22Rv1 (cell line): ENCODE measurements around the gene FAM184B.

Experiments
- ZFX ChIP-seq: fragments of 450-650 bp; IDR thresholded peaks from 2 replicates; pipeline ENCODE4 v1.6.1; 2017; ENCODE audit warnings: antibody characterized with exemption, borderline replicate concordance
- TF ChIP-seq, protein P1 (sequence below): fragments of 450-650 bp; IDR thresholded peaks from 2 replicates; pipeline ENCODE4 v1.5.1; 2017; ENCODE audit warnings: mild to moderate bottlenecking

- TF ChIP-seq, protein P1, sequence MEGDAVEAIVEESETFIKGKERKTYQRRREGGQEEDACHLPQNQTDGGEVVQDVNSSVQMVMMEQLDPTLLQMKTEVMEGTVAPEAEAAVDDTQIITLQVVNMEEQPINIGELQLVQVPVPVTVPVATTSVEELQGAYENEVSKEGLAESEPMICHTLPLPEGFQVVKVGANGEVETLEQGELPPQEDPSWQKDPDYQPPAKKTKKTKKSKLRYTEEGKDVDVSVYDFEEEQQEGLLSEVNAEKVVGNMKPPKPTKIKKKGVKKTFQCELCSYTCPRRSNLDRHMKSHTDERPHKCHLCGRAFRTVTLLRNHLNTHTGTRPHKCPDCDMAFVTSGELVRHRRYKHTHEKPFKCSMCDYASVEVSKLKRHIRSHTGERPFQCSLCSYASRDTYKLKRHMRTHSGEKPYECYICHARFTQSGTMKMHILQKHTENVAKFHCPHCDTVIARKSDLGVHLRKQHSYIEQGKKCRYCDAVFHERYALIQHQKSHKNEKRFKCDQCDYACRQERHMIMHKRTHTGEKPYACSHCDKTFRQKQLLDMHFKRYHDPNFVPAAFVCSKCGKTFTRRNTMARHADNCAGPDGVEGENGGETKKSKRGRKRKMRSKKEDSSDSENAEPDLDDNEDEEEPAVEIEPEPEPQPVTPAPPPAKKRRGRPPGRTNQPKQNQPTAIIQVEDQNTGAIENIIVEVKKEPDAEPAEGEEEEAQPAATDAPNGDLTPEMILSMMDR = no peak
- no peak for TF ChIP-seq ZFX
Observed at GRCh38 chr4:17636341-17636695, 145.1 kb downstream of the FAM184B start.
